ENCODE results near the gene NDUFS7.

The NDUFS7 gene

DNA sequence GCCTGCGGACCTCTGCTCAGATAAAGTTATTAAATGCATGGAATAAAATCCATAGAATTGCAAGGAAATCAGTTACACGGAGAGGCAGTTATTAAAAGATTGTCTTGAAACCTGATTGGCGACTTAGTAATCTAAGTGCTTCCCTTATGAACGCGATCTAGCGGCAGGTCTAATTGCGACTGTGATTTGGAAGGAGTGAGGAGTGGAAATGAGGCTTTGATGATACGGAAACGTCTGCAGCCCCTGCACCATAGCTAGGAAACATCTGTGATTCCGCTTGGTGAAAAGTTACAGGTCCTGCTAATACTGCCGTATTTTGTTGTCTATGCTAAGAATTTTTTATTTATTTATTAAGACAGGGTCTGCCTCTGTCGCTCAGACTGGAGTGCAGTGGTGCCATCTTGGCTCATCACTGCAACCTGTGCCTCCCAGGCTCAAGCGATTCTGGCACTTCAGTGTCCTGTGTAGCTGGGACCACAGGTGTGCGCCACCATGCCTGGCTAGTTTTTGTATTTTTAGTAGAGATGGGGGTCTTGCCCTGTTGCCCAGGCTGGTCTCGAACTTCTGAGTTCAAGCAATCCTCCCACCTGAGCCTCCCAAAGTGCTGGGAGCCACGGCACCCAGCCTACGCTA, 887 bp downstream of the NDUFS7 start:
- Histone ChIP-seq H3K27me3 (ENCODE audit: insufficient read depth, poor library complexity, severe bottlenecking) (no peaks in the 10 kb centered on the region), H3K4me1 (ENCODE audit: insufficient read depth, poor library complexity, severe bottlenecking) (no peaks in the 10 kb centered on the region), H3K9me3 (ENCODE audit: severe bottlenecking) (no peaks in the 10 kb centered on the region), H3K27ac (ENCODE audit: poor library complexity, severe bottlenecking) (peak overlapping the region; percentile 42), H3K4me3 (ENCODE audit: severe bottlenecking) (peak overlapping the region; percentile 78), H3K36me3 (ENCODE audit: low read depth) (peaks cover 9% of the 10 kb centered on the region)
- TF ChIP-seq, protein P1, sequence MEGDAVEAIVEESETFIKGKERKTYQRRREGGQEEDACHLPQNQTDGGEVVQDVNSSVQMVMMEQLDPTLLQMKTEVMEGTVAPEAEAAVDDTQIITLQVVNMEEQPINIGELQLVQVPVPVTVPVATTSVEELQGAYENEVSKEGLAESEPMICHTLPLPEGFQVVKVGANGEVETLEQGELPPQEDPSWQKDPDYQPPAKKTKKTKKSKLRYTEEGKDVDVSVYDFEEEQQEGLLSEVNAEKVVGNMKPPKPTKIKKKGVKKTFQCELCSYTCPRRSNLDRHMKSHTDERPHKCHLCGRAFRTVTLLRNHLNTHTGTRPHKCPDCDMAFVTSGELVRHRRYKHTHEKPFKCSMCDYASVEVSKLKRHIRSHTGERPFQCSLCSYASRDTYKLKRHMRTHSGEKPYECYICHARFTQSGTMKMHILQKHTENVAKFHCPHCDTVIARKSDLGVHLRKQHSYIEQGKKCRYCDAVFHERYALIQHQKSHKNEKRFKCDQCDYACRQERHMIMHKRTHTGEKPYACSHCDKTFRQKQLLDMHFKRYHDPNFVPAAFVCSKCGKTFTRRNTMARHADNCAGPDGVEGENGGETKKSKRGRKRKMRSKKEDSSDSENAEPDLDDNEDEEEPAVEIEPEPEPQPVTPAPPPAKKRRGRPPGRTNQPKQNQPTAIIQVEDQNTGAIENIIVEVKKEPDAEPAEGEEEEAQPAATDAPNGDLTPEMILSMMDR (IDR thresholded peaks at IDR 0.05; ENCODE audit: poor library complexity, severe bottlenecking): no peak
- no peak for ATAC-seq (ENCODE audit: low read depth)
- no peak for DNase-seq (ENCODE audit: low spot score)

DNA sequence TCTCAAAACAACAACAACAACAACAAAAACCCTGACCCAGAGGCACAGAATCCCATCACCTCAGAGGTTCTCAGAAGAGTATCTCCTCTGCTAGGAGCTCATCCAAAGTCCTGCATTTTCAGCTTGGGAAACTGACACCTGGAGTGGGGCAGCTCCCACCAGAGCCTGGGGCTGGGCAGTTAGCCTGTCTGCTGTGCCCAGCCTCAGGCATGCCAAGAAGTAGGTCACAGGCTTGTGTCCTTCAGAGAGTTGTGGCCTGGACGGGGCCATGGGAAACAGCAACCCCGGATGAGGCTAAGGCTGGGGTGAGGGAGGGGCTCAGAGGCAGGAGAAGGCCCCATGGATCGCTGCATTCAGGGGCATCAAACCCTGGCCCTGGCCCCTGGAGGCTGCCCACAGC, 2.1 kb downstream of the NDUFS7 start:
- DNase-seq (ENCODE audit: low spot score) (no peak), ATAC-seq (ENCODE audit: low read depth) (no peak)
- H3K27me3 ChIP-seq (ENCODE audit: insufficient read depth, poor library complexity, severe bottlenecking): no peaks in the 10 kb centered on the region
- TF ChIP-seq, protein P1 (IDR thresholded peaks at IDR 0.05; ENCODE audit: poor library complexity, severe bottlenecking): no peak
- no peak overlapping the region for H3K27ac ChIP-seq (ENCODE audit: poor library complexity, severe bottlenecking)
- H3K36me3 ChIP-seq (ENCODE audit: low read depth): peaks cover 13% of the 10 kb centered on the region
- H3K4me3 ChIP-seq (ENCODE audit: severe bottlenecking): no peak overlapping the region
- no peaks in the 10 kb centered on the region for H3K9me3 ChIP-seq (ENCODE audit: severe bottlenecking)
- no peaks in the 10 kb centered on the region for H3K4me1 ChIP-seq (ENCODE audit: insufficient read depth, poor library complexity, severe bottlenecking)

DNA sequence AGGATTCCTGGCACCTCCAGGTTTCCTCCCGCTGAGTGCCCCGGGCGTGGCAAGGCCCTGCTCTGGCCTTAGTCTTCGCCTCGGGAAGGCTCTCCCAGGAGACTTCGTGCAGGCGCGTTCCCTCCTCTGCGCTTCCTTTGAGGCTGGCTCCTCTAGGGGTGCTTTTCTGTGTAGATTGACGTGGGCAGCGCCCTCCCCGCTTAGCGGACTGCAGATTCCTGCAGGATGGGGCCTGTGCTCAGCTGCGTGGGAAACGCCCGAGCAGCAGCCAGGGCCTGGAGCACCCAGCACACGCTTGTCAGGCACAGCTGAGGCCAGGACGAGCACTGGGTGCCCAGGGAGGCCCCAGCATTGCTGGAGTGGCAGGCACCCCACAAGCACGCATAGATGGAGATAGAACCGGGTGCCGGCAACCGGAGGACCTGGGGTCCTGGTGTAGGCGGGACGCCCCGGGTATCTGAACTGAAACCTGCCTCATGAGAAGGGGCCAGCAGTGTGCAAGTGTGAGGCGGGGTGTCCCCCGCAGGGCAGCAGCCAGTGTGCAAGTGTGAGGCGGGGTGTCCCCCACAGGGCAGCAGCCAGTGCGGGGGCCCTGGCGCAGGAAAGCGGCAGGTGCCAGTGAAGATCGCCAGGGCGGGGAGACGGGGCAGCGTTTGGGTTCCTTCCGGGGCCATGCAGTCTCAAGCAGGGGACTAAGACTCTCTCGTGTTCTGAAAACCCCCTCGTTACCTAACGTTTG, 3.4 kb downstream of the NDUFS7 start:
- ATAC-seq (ENCODE audit: low read depth): no peak
- H3K4me1 ChIP-seq (ENCODE audit: insufficient read depth, poor library complexity, severe bottlenecking): no peaks in the 10 kb centered on the region
- H3K4me3 ChIP-seq (ENCODE audit: severe bottlenecking): no peak overlapping the region
- TF ChIP-seq, protein P1 (IDR thresholded peaks at IDR 0.05; ENCODE audit: poor library complexity, severe bottlenecking): no peak
- H3K27ac ChIP-seq (ENCODE audit: poor library complexity, severe bottlenecking): no peak overlapping the region
- no peak for DNase-seq (ENCODE audit: low spot score)
- H3K36me3 ChIP-seq (ENCODE audit: low read depth): peaks cover 19% of the 10 kb centered on the region
- H3K27me3 ChIP-seq (ENCODE audit: insufficient read depth, poor library complexity, severe bottlenecking): no peaks in the 10 kb centered on the region
- H3K9me3 ChIP-seq (ENCODE audit: severe bottlenecking): no peaks in the 10 kb centered on the region

DNA sequence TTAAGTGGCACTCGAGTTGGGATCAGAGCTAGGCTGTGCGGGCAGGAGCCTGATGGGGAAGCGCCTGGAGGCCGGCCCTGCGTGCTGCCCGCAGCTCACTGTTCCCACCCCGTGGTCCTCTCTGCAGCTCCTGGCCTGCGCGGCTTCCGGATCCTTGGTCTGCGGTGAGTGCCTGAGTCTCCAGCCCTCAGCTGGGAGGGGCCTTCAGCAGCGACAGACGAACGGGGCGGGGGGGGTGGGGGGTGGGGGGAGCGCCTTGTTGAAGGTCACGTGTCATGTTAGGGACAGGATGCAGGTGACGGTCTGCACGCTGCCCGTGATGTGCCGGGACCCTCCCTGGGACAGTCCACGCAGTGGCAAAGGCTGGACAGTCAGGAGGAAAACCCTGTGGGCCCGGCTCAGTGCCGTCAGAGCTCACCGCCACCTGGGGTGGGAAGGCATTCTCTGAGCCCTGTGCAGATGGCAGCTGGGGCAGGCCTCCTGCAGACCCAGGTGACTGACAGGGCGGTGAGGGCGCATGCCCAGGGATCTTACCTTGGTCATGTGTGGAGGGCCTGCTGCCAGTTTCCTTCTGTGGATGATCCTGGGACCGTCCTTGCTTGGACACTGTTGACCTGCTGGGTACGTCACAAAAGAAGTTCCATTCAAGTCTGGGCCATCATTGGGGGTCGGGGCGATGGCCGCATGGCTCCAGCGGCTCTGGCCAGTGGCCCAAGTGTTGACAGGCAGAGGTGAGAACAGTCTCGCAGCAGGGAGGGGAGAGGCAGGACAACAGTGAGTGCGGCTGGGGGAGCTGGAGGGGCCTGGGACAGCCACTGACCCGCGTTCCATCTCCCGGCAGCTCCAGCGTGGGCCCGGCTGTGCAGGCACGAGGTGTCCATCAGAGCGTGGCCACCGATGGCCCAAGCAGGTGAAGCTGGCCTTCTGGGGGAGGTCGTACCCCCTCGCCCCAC, 4.3 kb downstream of the NDUFS7 start:
- TF ChIP-seq, protein P1 (IDR thresholded peaks at IDR 0.05; ENCODE audit: poor library complexity, severe bottlenecking): no peak
- Histone ChIP-seq H3K4me1 (ENCODE audit: insufficient read depth, poor library complexity, severe bottlenecking) (no peaks in the 10 kb centered on the region), H3K27ac (ENCODE audit: poor library complexity, severe bottlenecking) (no peak overlapping the region), H3K4me3 (ENCODE audit: severe bottlenecking) (no peak overlapping the region), H3K36me3 (ENCODE audit: low read depth) (peaks cover 19% of the 10 kb centered on the region), H3K9me3 (ENCODE audit: severe bottlenecking) (no peaks in the 10 kb centered on the region), H3K27me3 (ENCODE audit: insufficient read depth, poor library complexity, severe bottlenecking) (no peaks in the 10 kb centered on the region)
- ATAC-seq (ENCODE audit: low read depth) (no peak), DNase-seq (ENCODE audit: low spot score) (no peak)
